Loucy (cell line): ENCODE data around the gene LRRC46.

Source experiments
- EZH2phosphoT487 ChIP-seq: fragments of 200-600 bp; IDR thresholded peaks from 2 replicates; pipeline ENCODE4 v1.6.1; 2018; ENCODE audit warnings: antibody characterized with exemption, mild to moderate bottlenecking, moderate library complexity, borderline replicate concordance
- TF ChIP-seq, protein P1 (sequence below): fragments of 200-600 bp; sonication (generic); conservative IDR thresholded peaks from 2 replicates; pipeline ENCODE4 v1.5.1; 2014; ENCODE audit warnings: mild to moderate bottlenecking, antibody characterized with exemption, low read length

DNA sequence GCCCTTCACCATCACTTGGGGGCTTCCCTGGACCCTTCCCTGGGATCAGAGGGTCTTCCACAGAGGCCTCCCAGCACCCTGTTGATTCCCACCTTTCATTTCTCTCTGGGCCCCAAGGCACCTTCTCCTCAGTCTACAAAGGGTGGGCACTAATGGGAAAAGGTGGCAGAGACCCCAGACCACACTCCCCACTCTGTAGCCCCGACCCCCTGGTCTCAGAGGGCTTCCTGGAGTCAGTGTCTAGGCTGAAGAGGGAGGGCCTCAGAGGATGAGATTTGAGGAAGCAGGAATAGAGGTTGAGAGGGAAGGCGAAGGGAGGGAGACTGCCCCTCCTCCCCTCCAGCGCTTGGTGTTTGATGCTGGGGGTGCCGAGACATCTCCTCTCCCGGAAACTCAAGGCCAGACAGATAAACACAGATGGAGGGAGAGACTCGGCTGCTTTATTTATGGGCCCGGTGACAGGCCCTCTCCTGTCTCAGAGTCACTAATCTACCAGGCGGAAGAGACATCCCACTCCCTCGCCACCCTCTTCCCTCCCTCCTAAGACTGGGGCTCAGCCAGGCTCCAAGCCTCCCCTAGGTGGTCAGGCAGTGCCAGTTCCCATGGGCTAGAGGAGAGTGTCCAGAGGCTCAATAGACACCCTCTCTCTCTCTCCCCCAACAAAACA lies 46.0 kb downstream of the LRRC46 start:
- TF ChIP-seq, protein P1, sequence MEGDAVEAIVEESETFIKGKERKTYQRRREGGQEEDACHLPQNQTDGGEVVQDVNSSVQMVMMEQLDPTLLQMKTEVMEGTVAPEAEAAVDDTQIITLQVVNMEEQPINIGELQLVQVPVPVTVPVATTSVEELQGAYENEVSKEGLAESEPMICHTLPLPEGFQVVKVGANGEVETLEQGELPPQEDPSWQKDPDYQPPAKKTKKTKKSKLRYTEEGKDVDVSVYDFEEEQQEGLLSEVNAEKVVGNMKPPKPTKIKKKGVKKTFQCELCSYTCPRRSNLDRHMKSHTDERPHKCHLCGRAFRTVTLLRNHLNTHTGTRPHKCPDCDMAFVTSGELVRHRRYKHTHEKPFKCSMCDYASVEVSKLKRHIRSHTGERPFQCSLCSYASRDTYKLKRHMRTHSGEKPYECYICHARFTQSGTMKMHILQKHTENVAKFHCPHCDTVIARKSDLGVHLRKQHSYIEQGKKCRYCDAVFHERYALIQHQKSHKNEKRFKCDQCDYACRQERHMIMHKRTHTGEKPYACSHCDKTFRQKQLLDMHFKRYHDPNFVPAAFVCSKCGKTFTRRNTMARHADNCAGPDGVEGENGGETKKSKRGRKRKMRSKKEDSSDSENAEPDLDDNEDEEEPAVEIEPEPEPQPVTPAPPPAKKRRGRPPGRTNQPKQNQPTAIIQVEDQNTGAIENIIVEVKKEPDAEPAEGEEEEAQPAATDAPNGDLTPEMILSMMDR, result no peak
- TF ChIP-seq EZH2phosphoT487, result no peak
